ENCODE data around the gene CXCL8.
"Not testable (repeated sequence)": the region's sequence is repeated elsewhere in the genome, so short reads cannot be mapped to it uniquely, and the experiment has no call there.

Gene CXCL8

DNA sequence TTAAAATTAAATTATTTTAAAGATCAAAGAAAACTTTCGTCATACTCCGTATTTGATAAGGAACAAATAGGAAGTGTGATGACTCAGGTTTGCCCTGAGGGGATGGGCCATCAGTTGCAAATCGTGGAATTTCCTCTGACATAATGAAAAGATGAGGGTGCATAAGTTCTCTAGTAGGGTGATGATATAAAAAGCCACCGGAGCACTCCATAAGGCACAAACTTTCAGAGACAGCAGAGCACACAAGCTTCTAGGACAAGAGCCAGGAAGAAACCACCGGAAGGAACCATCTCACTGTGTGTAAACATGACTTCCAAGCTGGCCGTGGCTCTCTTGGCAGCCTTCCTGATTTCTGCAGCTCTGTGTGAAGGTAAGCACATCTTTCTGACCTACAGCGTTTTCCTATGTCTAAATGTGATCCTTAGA, at the start of gene CXCL8:
Gene CXCL8, plus strand, starts transcription at position 217 of the 426 bp plus-strand sequence. Its CDS starts 90 bp downstream, at position 307.
- DNase-seq: no peak

- not testable (repeated sequence) for DNase-seq
Observed at GRCh38 chr4:73691201-73691600, 49.2 kb upstream of the CXCL8 start.

DNA sequence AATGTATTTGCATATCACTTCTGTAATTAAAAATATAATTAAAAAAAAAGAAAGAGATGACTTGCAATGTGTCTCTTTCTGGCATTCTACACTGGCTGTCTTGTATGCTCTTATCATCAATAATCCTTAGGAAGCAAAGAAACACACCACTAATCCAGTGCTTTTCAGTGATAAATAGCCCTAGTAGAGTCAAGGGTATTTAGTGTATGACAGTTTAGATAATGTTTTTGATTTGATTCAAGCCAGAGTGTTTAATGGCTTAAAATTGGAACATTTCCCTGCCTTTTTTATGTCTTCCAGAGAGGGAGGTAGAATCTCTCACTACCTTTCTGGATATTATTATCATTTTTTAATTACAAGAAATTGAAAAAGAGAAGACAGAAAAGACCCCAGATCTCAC, 48.6 kb upstream of the CXCL8 start:
- no peak for DNase-seq

- DNase-seq: no peak
Observed at GRCh38 chr4:73692254-73692653, 48.1 kb upstream of the CXCL8 start.

DNA sequence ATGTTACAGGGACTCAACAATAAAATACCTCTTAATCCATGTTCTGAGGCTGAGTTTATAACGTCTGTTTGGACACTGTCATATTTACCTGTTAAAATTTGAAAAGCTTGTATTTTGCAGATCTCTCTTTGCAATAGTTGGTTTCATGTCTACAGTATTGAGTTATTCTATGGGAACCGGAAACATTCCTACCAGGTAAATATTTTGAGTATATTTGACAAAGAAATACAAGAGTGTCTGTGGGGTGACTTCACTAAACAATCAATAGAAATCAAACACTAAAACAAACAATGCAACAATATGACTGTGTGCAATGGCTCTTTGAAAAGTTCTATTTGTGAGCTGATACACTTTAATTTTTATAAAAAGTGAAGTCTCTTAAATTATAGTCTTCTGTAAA, 47.7 kb upstream of the CXCL8 start:
- no peak for DNase-seq

- no peak for DNase-seq
Observed at GRCh38 chr4:73693811-73694210, 46.6 kb upstream of the CXCL8 start.

- no peak for DNase-seq
Observed at GRCh38 chr4:73698217-73698616, 42.2 kb upstream of the CXCL8 start.

DNA sequence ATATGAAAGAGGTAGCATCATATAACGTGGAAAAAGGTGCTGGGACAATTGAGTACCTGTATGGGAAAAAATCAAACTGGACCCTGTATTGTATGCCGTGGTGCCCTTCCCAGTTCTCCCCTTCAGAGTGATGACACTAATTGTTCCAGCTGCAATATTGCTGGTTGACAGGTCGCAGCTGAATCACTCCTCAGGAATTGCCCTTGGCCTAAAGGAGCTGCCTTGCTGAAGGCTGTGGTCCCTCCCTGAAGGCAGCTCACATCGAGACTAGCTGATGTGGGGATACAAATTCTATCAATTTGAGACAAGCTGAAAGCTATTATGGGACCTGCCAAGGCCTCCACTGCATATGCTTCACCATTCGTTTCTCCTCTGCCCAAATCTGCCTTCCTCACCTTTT, 39.3 kb upstream of the CXCL8 start:
- no peak for DNase-seq

DNA sequence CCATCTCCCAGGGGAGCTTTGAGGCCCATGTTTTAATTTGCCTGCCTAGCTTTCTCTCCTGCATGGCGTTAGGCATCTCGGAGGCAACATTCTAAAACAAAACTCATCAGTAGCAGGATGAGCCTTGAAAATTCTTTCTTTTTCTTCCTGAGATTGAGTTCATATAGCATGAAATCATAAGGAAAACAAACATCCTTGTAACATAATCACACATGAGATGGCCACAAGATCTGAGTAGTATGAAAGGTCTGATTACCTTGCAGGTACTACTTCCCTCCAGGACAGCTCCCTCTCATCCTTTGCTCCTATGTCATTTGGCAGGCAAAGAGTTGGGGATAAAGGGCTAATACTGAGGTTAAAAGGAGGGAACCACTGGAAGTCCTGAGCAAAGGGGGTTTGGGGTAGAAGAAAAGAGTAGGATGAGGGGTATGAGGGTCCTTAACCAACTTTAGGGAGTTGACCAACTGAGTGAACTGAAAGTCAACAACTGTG, 37.5 kb upstream of the CXCL8 start:
- DNase-seq: no peak

DNA sequence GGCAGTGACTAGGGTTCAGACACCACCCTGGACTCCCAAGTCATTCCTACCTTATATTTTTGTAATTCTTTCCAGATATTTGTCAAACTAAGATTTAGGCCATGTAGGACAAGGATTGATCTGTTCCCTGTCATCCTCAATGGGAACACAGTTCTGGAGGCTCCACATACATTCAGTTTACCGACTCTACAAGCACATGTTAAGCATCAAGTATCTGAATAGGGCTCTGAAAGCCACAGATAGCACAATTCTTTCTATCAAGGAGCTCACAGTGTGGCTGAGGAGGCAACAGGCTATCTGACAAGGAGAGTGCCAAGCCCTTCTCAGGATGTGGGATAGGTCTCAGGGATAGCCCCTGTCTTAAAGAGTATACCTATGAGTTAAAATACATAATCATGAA, 37.0 kb upstream of the CXCL8 start:
- DNase-seq: no peak

GRCh38 chr4:73704314-73705055, 35.9 kb upstream of the CXCL8 start:
- DNase-seq: no peak

DNA sequence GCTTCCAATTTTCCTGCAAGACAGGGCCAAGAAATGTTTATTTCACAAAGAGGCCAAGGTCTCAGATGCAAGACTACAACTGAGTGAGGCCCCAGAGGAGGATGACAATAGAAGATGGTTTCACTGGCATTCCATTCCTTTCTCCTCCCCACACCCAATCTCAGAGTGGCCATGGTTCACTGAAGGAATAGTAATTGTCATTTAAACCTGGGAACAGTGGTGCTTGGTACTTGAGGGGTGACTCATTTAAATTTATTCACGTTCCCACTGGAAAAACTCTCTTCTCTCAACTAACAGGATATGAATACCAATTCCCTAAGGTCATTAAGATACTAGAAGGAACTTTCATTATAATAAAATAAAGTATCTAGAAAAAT, 35.3 kb upstream of the CXCL8 start:
- no peak for DNase-seq

- DNase-seq: no peak
Observed at GRCh38 chr4:73705721-73706120, 34.6 kb upstream of the CXCL8 start.

- no peak for DNase-seq
Observed at GRCh38 chr4:73706811-73707210, 33.6 kb upstream of the CXCL8 start.

DNA sequence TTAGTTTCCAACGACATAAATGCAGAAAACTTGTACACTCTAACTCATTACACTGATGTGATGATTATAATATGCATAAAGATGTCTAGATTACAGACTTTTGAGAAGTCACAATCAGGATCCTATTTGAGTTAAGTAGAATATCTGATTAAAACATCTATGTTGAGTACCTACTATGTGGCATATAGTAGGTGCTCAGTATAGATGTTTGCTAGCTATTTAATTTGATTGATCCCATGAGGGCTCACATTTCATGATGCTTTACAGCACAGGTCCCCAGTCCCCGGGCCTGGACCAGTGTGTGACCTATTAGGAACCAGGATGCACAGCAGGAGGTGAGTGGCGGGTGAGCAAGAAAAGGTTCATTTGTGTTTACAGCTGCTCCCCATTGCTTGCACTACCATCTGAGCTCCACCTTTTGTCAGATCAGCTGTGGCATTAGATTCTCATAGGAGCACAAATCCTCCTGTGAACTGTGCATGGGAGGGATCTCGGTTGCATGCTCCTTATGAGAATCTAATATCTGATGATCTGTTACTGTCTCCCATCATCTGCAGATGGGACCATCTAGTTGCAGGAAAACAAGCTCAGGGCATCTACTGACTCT, 33.0 kb upstream of the CXCL8 start:
- DNase-seq: no peak

DNA sequence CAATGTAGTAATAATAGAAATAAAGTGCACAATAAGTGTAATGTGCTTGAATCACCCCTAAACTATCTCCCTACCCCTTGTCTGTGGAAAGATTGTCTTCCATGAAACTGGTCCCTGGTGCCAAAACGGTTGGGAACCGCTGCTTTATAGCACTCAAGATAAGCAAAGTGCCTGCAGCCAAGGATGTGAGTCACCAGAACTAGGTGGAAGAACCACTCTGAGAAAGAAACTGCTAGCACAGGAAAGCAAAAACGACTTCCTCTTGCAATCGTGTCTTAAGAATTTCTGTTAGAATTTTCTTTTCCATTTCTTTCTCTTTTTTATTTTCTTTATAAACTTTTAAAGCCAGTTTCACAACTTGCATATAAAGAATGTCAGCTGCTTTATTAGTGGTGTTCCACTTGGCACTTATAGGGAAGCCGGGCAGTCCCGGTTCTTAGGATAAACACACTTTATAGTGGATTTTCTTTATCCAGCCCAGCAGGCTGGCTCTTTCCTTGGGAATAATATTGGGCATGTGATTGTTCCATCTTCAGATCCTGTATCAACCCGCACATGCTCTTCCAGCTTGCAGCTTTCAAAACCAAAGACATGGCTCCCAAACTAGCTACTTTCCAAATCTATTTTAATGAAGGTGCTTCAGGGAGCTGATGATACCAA, 32.3 kb upstream of the CXCL8 start:
- no peak for DNase-seq

DNA sequence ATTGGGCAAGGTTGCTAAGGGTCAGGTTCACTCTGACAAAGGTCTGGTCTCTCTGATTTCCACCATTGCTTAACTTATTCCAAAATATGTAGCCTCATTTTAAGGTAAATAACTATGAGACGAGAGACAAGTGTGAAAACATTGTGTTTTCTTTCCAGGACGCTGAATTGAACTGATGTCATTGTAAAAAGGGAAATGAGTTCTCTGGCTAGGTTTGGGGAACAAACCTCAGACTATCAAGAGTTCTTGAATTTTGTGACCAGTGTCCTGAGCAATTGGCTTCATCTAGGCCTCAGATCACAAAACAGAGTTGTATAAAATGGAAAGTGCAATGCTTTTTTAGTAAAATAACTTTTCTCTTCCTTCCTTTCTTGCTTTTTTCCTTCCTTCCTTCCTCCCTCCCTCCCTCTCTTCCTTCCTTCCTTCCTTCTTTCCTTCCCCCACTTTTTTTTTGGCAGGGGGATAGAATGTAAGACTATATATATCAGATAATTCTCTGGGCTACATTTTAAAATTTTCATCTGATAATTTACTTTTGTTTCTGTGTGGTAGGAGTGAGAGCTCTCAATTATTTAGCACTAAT, 30.8 kb upstream of the CXCL8 start:
- no peak for DNase-seq

- no peak for DNase-seq
Observed at GRCh38 chr4:73710094-73710493, 30.3 kb upstream of the CXCL8 start.

- no peak for DNase-seq
Observed at GRCh38 chr4:73711989-73712388, 28.4 kb upstream of the CXCL8 start.

GRCh38 chr4:73713650-73714049, 26.7 kb upstream of the CXCL8 start:
- DNase-seq: no peak

DNA sequence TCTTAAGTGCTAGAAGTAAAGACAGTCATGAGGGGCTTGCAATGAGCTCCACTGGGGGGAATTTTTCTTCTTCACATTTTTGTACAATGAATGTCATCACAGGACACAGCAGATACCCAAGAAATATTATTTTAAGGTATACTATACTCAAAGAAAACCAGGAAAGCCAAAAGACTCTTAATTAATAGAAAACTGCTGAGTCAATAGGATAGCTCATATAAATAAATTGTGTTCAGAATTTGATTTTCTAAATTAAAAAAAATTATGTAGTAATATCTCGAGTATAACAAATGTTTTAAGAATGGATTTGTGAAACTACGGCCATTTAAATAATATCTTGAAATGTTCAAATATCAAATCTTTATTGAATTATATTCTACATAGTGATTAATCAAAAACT, 25.7 kb upstream of the CXCL8 start:
- no peak for DNase-seq

DNA sequence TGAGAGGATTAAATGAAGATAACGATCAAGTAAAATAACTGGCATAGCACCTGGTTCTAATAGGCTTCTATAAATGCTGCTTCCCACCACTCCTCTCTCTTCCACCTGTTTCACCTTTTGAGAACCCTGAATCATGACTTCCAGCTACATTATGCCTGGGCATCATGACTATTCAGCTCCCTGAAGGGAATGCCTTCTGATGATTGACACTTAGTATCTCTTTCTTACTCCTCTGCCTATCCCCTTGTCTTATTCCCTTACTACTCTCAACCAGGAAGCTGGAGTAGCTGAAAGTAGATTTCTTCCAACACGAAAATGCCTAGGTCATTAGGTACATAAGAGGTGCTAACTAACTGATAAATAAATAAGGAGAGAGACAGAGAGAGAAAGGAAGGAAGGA, 24.7 kb upstream of the CXCL8 start:
- no peak for DNase-seq
